K562 (cell line): Measurements from ENCODE around the gene ZNF213. TPM values are rescaled to one million over a fixed set of nuclear protein-coding genes. Genes with fewer than 3 reads are reported as not detected.

Experiments
- ATAC-seq: fragments of 200-7000 bp; cut with Tn5 transposase; 3 replicates; pipeline ENCODE4 v1.9.1; 2020; ENCODE audit warnings: moderate library complexity
- BruUV-seq: library from RNA; stranded (reverse); fragments of 400-500 nt; replicated peaks from 2 replicates; lab custom pipeline; 2021; lab: Mats Ljungman, UMichigan
- CTCF ChIA-PET: fragments of 300-600 bp; formaldehyde crosslinking; extraction: SDS; loops from one replicate; lab custom pipeline; 2021; ENCODE audit warnings: low intra/inter-chr PET ratio; lab: Yijun Ruan, JAX
- POLR2A ChIA-PET: fragments of 300-600, 350-650 bp; sonication (Branson Sonifier 250); formaldehyde crosslinking; extraction: SDS; loops from one replicate; lab custom pipeline; 2021; ENCODE audit warnings: antibody characterized with exemption, inconsistent platforms; lab: Yijun Ruan, JAX
- DNase-seq, 4 experiments: peaks; one replicate each; pipeline versions ENCODE4 v3.0.0 to v3.0.0-alpha.2; 2011 to 2018; ENCODE audit warnings: low spot score in 3 of 4, mixed read lengths in 3 of 4; ENCODE audit errors: extremely low read depth in 1 of 4
- FAIRE-seq: peaks from 2 replicates; lab custom pipeline; 2011; peaks lifted over from hg19 to GRCh38; lab: Jason Lieb, UNC
- H2AFZ ChIP-seq: 2 replicates; pipeline ENCODE4 v1.6.0; 2011; ENCODE audit warnings: low read depth, low read length, control low read depth, inconsistent platforms
- H3K27ac ChIP-seq: fragments of 200-600 bp; 3 replicates; pipeline ENCODE4 v1.8.0; 2011; ENCODE audit warnings: low read depth, mild to moderate bottlenecking, control low read depth, inconsistent platforms, low read length, moderate library complexity, mixed read lengths; ENCODE audit errors: extremely low read depth
- H3K27me3 ChIP-seq, 2 experiments: fragments of 300-600 bp in 1 of 2; 2 replicates in 1 of 2; 3 replicates in 1 of 2; pipeline versions ENCODE4 v1.6.0 to v1.8.0; 2011; ENCODE audit warnings: inconsistent platforms in 2 of 2, low read length in 2 of 2, mild to moderate bottlenecking in 1 of 2, mixed read lengths in 1 of 2, moderate library complexity in 1 of 2; ENCODE audit not compliant: control insufficient read depth in 2 of 2, insufficient read depth in 2 of 2
- H3K36me3 ChIP-seq: fragments of 300-600 bp; 3 replicates; pipeline ENCODE4 v1.8.0; 2011; ENCODE audit warnings: mild to moderate bottlenecking, low read length, inconsistent platforms; ENCODE audit not compliant: control insufficient read depth, insufficient read depth
- H3K4me1 ChIP-seq, 2 experiments: fragments of 200-600 bp in 1 of 2; replicated peaks in 1 of 2; 2 replicates in 1 of 2; 3 replicates in 1 of 2; pipeline versions ENCODE4 v1.5.1 to v1.8.0; 2011; ENCODE audit warnings: inconsistent platforms in 2 of 2, low read length in 2 of 2, mild to moderate bottlenecking in 1 of 2, mixed read lengths in 1 of 2, moderate library complexity in 1 of 2; ENCODE audit not compliant: control insufficient read depth in 2 of 2, insufficient read depth in 2 of 2
- H3K4me2 ChIP-seq: 2 replicates; pipeline ENCODE4 v1.6.1; 2011; ENCODE audit warnings: low read length, control low read depth, inconsistent platforms, mixed read lengths; ENCODE audit not compliant: insufficient read depth
- H3K4me3 ChIP-seq: fragments of 200-600 bp; sonication (generic), shearing (Covaris generic); 2 replicates; pipeline ENCODE4 v1.5.1; 2016; ENCODE audit warnings: control low read depth, inconsistent platforms
- H3K79me2 ChIP-seq: fragments of 200-600 bp; 3 replicates; pipeline ENCODE4 v1.8.0; 2011; ENCODE audit warnings: low read length, inconsistent platforms; ENCODE audit not compliant: control insufficient read depth, insufficient read depth
- H3K9ac ChIP-seq, 2 experiments: 2 replicates each; pipeline versions ENCODE4 v1.6.0 to v1.6.1; 2011; ENCODE audit warnings: low read depth in 2 of 2, low read length in 2 of 2, control low read depth in 1 of 2, inconsistent platforms in 1 of 2, mild to moderate bottlenecking in 1 of 2, mixed read lengths in 1 of 2; ENCODE audit not compliant: insufficient read depth in 1 of 2
- H3K9me1 ChIP-seq: one replicate; pipeline ENCODE4 v1.6.0; 2011; ENCODE audit warnings: inconsistent platforms, mild to moderate bottlenecking, low read length, moderate library complexity; ENCODE audit not compliant: control insufficient read depth, insufficient read depth
- H3K9me3 ChIP-seq: replicated peaks from 2 replicates; pipeline ENCODE4 v1.5.1; 2011; ENCODE audit warnings: low read depth, low read length, inconsistent platforms; ENCODE audit not compliant: control insufficient read depth, insufficient read depth
- H4K20me1 ChIP-seq: replicated peaks from 2 replicates; pipeline ENCODE4 v1.6.1; 2011; ENCODE audit warnings: low read length, inconsistent platforms, mixed read lengths; ENCODE audit not compliant: control insufficient read depth, insufficient read depth
- KDM2B ChIP-seq: fragments of 250-450 bp; sonication (Bioruptor Pico); IDR thresholded peaks from 2 replicates; pipeline ENCODE4 v1.8.0; 2021; ENCODE audit warnings: mild to moderate bottlenecking, moderate library complexity
- NR2C2 ChIP-seq, 2 experiments: fragments of 200-800 bp in 1 of 2; sonication (Bioruptor generic) in 1 of 2; sonication (generic) in 1 of 2; formaldehyde crosslinking in 1 of 2; IDR thresholded peaks; 2 replicates each; pipeline versions ENCODE4 v1.6.1 to v1.8.0; 2016 to 2022; ENCODE audit warnings: mild to moderate bottlenecking in 1 of 2, missing compliant biosample characterization in 1 of 2, missing genetic modification characterization in 1 of 2, missing genetic modification reagents in 1 of 2
- RUNX1 ChIP-seq: sonication (generic); IDR thresholded peaks from 2 replicates; pipeline ENCODE4 v1.6.1; 2016; ENCODE audit warnings: antibody characterized with exemption, low read depth
- TBP ChIP-seq: optimal IDR thresholded peaks from 2 replicates; pipeline ENCODE3; 2011; ENCODE audit warnings: low read depth, low read length, improper control_type of control experiment
- TSC22D4 ChIP-seq: fragments of 450-650 bp; IDR thresholded peaks from 2 replicates; pipeline ENCODE4 v1.6.1; 2016; ENCODE audit warnings: missing genetic modification characterization, missing biosample characterization, control low read depth
- ZNF224 ChIP-seq: sonication (generic); formaldehyde crosslinking; IDR thresholded peaks from 2 replicates; pipeline ENCODE4 v1.8.0; 2022; ENCODE audit warnings: mild to moderate bottlenecking, missing genetic modification reagents
- WGBS: fragments of 100-300 bp; shearing (Covaris generic); methylation state at CpG from one replicate; pipeline ENCODE4 v1.1.6; 2016; ENCODE audit warnings: low coverage, mixed read lengths; ENCODE audit not compliant: insufficient coverage; ENCODE audit errors: missing lambda C conversion rate; 5-methylcytosine and 5-hydroxymethylcytosine counted together
- in situ Hi-C: fragments of 300-500 bp; cut with MboI; formaldehyde crosslinking; loops from 4 replicates; pipeline ENCODE4 v1.15.0; 2018; ENCODE audit warnings: inconsistent platforms, mixed read lengths
- intact Hi-C: fragments of 100-400 bp; cut with micrococcal nuclease; formaldehyde crosslinking; loops from 2 replicates; pipeline ENCODE4 v1.14.2; 2022
- polyA plus RNA-seq, 8 experiments: library from polyadenylated mRNA; depleted of rRNA in 4 of 8; stranded (reverse) in 5 of 8; unstranded in 3 of 8; fragments of >200 nt; fragmentation: Nextera tagmentation in 2 of 8; fragmentation: Illumina TruSeq in 1 of 8; extraction: Ambion mirVana in 2 of 8; extraction: Trizol in 1 of 8; gene quantifications; 2 replicates each; pipeline versions ENCODE4 v1.2.1 to v1.2.3, GENCODE V29; 2011 to 2014; ENCODE audit warnings: inconsistent platforms in 1 of 8, missing spikeins in 1 of 8
- total RNA-seq, 7 experiments: library from RNA; depleted of rRNA in 6 of 7; stranded (reverse); fragments of >200 nt in 6 of 7; fragmentation: Illumina TruSeq in 2 of 7; extraction: Trizol in 2 of 7; gene quantifications; 2 replicates each; pipeline versions ENCODE4 v1.2.1 to v1.2.3, GENCODE V29; 2011 to 2021; ENCODE audit warnings: low replicate concordance in 1 of 7
- TF ChIP-seq, protein P1 (sequence below): sonication (generic); formaldehyde crosslinking; IDR thresholded peaks from 2 replicates; pipeline ENCODE4 v1.8.0; 2022; ENCODE audit warnings: mild to moderate bottlenecking, missing genetic modification reagents

ZNF213 gene
- total and polyA plus RNA-seq, 9 of the 15 experiments (the other 6 are each of a cell fraction or from before 2014, with no cell fraction given): 0.49 to 10.0 (median 1.8) TPM

- Histone ChIP-seq H3K4me3 (peak overlapping the region; percentile 55), H3K36me3 (no peaks in the 10 kb centered on the region), H4K20me1 (no peaks in the 10 kb centered on the region)
- no peak for ATAC-seq
- TF ChIP-seq TSC22D4 (tag): no peak
- TF ChIP-seq ZNF224 (CRISPR knock-in tag): no peak
- 0 out of 2 replicates have a peak, but pooled peaks have one; percentile 12 for TF ChIP-seq KDM2B (CRISPR knock-in tag)
- TF ChIP-seq RUNX1: no peak
- 0 out of 2 replicates have a peak, but pooled peaks have one; percentile 14 for TF ChIP-seq NR2C2 (CRISPR knock-in tag; IDR thresholded peaks at IDR 0.05)
- no peak for TF ChIP-seq NR2C2 (tag; IDR thresholded peaks at IDR 0.05)
- no peak for TF ChIP-seq TBP
- TF ChIP-seq, protein P1, sequence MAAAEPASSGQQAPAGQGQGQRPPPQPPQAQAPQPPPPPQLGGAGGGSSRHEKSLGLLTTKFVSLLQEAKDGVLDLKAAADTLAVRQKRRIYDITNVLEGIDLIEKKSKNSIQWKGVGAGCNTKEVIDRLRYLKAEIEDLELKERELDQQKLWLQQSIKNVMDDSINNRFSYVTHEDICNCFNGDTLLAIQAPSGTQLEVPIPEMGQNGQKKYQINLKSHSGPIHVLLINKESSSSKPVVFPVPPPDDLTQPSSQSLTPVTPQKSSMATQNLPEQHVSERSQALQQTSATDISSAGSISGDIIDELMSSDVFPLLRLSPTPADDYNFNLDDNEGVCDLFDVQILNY (CRISPR knock-in tag): 0 out of 2 replicates have a peak, but pooled peaks have one; percentile 28
- TF ChIP-seq, all 486 proteins: peak for 3
- H3K27me3 ChIP-seq: no peaks in the 10 kb centered on the region
- H3K9ac ChIP-seq: peak overlapping the region; percentile 63 to 95
- peak overlapping the region; percentile 99 for H3K4me2 ChIP-seq
- no peaks in the 10 kb centered on the region for H3K79me2 ChIP-seq
- POLR2A ChIA-PET: interaction anchor here (0.6 to 1.2 kb wide), 5 partner anchors 13 to 349 kb away, joined by 3 to 5 read pairs (median 3); no protein-coding TSS in a partner anchor
- peaks cover 23 to 58% of the 10 kb centered on the region in 2 experiments for H3K4me1 ChIP-seq
- no TSS peak for BruUV-seq
- CTCF ChIA-PET: no interaction called here
- DNase-seq: no peak
- H3K9me3 ChIP-seq: no peaks in the 10 kb centered on the region
- no peaks in the 10 kb centered on the region for H3K9me1 ChIP-seq
- peak overlapping the region; percentile 70; the same call in 2 of the 3 replicates for H3K27ac ChIP-seq
- FAIRE-seq: no peak
- peak overlapping the region; percentile 98 for H2AFZ ChIP-seq
- in situ Hi-C loops: no loop called here
- 0% methylated on average over 7 of the region's 13 CpGs for WGBS
- intact Hi-C loops: loop anchor here (5.0 to 10.0 kb wide), 2 partner anchors 269 to 316 kb away; partner anchors contain the start of gene CLUAP1
Observed at GRCh38 chr16:3188675-3188924, 53.8 kb downstream of the ZNF213 start.
